Suprapubic skin (tissue), 4 donors: ENCODE measurements around the gene TASP1.

ENCODE experiments used
- POLR2A ChIP-seq, 2 donors: fragments of 450-650 bp; IDR thresholded peaks; one replicate each; pipeline ENCODE4 v1.6.1; 2017; ENCODE audit warnings: antibody characterized with exemption in 2 of 2, mild to moderate bottlenecking in 2 of 2, moderate library complexity in 2 of 2
- POLR2AphosphoS5 ChIP-seq, 3 donors: sonication (generic); formaldehyde crosslinking; IDR thresholded peaks; one replicate each; pipeline ENCODE4 v1.6.1; 2017; ENCODE audit warnings: antibody characterized with exemption in 3 of 3
- TF ChIP-seq, protein P1 (sequence below), 2 donors: fragments of 200-600 bp in 1 of 2; fragments of 450-650 bp in 1 of 2; sonication (generic) in 1 of 2; IDR thresholded peaks; one replicate each; pipeline ENCODE4 v1.5.1; 2016 to 2019; ENCODE audit warnings: antibody characterized with exemption in 2 of 2, mild to moderate bottlenecking in 1 of 2, moderate library complexity in 1 of 2

DNA sequence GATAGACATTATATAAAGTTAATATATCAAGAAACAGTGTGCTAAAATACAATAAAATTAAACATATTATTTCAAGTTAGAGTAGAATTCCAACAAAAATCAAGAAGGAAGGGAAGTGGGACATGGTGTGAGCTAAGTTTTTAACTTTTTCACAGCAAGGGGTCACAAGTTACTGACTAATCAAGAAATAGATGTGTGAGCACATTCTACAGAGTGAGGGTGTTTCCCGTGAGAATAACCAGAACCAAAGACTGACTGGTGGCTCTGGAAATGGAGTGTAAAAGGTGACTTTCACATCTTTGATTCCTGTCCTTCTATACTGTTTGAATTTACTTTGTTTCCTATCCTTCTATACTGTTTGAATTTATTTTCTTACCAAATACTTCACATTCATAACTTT, 206.6 kb downstream of the TASP1 start:
- TF ChIP-seq, protein P1, sequence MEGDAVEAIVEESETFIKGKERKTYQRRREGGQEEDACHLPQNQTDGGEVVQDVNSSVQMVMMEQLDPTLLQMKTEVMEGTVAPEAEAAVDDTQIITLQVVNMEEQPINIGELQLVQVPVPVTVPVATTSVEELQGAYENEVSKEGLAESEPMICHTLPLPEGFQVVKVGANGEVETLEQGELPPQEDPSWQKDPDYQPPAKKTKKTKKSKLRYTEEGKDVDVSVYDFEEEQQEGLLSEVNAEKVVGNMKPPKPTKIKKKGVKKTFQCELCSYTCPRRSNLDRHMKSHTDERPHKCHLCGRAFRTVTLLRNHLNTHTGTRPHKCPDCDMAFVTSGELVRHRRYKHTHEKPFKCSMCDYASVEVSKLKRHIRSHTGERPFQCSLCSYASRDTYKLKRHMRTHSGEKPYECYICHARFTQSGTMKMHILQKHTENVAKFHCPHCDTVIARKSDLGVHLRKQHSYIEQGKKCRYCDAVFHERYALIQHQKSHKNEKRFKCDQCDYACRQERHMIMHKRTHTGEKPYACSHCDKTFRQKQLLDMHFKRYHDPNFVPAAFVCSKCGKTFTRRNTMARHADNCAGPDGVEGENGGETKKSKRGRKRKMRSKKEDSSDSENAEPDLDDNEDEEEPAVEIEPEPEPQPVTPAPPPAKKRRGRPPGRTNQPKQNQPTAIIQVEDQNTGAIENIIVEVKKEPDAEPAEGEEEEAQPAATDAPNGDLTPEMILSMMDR (IDR thresholded peaks at IDR 0.05) = no peak
- TF ChIP-seq POLR2A (IDR thresholded peaks at IDR 0.05) (no peak), POLR2AphosphoS5 (IDR thresholded peaks at IDR 0.05) (no peak)
